ENCODE results near the gene MBP. TPM values are rescaled to one million over a fixed set of nuclear protein-coding genes. Genes with fewer than 3 reads are reported as not detected.
"Not testable (repeated sequence)": the region's sequence is repeated elsewhere in the genome, so short reads cannot be mapped to it uniquely, and the experiment has no call there.

MBP gene
- total and polyA plus RNA-seq, 2 donors from 2014 or later: 15.1 to 61.2 TPM

GRCh38 chr18:76993085-76993382, 139.5 kb downstream of the MBP start:
- Histone ChIP-seq H3K9ac (ENCODE audit: low read length in 3 of 3) (no peak overlapping the region), H3K27me3 (ENCODE audit: control insufficient read depth, insufficient read depth, low read length) (no peaks in the 10 kb centered on the region), H3K4me1 (ENCODE audit: control insufficient read depth in 2 of 3, insufficient read depth in 2 of 3, low read depth in 1 of 3, low read length in 3 of 3) (peaks cover 0 to 7% (median 0%) of the 10 kb centered on the region in 3 donors), H3K9me3 (ENCODE audit: control insufficient read depth in 2 of 3, insufficient read depth in 1 of 3, low read length in 3 of 3) (no peaks in the 10 kb centered on the region), H3K4me3 (ENCODE audit: low read length in 3 of 3) (no peak overlapping the region), H3K27ac (ENCODE audit: low read depth in 2 of 2, low read length in 2 of 2) (no peak overlapping the region), H3K36me3 (ENCODE audit: control insufficient read depth in 2 of 3, insufficient read depth in 3 of 3, low read length in 3 of 3) (no peaks in the 10 kb centered on the region)
- TF ChIP-seq, protein P1, sequence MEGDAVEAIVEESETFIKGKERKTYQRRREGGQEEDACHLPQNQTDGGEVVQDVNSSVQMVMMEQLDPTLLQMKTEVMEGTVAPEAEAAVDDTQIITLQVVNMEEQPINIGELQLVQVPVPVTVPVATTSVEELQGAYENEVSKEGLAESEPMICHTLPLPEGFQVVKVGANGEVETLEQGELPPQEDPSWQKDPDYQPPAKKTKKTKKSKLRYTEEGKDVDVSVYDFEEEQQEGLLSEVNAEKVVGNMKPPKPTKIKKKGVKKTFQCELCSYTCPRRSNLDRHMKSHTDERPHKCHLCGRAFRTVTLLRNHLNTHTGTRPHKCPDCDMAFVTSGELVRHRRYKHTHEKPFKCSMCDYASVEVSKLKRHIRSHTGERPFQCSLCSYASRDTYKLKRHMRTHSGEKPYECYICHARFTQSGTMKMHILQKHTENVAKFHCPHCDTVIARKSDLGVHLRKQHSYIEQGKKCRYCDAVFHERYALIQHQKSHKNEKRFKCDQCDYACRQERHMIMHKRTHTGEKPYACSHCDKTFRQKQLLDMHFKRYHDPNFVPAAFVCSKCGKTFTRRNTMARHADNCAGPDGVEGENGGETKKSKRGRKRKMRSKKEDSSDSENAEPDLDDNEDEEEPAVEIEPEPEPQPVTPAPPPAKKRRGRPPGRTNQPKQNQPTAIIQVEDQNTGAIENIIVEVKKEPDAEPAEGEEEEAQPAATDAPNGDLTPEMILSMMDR (IDR thresholded peaks at IDR 0.05; ENCODE audit: borderline replicate concordance, extremely low read depth, insufficient read depth): no peak
- DNase-seq (no peak), FAIRE-seq (no peak)
- intact Hi-C loops (cut with DNase I): loop anchor here (10.0 kb wide), 1 partner anchor 222 kb away; no protein-coding TSS in a partner anchor

DNA sequence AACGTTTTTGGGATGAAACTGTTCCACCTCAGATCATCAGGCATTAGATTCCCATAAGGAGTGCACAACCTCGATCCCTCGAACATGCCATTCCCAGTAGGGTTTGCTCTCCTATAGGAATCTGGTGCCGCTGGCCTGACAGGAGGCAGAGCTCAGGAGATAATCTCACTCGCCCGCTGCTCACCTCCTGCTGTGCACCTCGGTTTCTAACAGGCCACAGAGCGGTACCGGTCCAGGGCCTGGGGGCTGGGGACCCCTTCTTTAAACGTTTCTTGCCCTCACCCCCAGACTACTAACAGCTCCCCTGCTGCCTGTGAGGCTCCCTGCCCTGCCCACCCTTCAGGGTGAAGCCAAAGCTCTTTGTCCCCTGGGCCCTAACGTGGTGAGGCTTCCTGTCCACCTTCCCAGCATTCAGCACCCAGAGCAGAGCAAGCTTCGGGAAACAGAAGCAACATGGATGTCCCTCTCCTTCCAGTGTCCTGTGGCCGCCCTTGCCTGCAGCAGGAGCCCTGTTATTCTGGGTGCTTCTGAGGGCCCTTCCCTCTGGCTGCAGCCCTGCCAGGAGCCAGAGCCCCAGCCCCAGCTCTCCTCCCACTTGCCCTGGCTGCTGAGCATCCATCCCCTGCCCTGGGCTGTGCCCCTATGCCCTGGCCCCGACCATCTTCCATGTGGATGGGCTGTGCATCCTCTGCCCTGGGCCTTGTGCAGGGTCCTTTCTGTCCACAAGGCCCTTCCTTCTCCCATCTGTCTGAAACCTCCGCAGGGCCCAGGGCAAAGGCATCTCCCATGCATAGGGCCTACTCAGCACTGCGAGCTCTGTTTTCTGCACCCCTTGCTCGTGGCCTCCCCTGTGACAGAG, 140.1 kb downstream of the MBP start:
- peak in 1 of 5 donors; percentile 39 for DNase-seq
- no peak for FAIRE-seq
- Histone ChIP-seq H3K4me1 (ENCODE audit: control insufficient read depth in 2 of 3, insufficient read depth in 2 of 3, low read depth in 1 of 3, low read length in 3 of 3) (peaks cover 0 to 7% (median 0%) of the 10 kb centered on the region in 3 donors), H3K27me3 (ENCODE audit: control insufficient read depth, insufficient read depth, low read length) (no peaks in the 10 kb centered on the region), H3K4me3 (ENCODE audit: low read length in 3 of 3) (no peak overlapping the region), H3K9ac (ENCODE audit: low read length in 3 of 3) (no peak overlapping the region), H3K27ac (ENCODE audit: low read depth in 2 of 2, low read length in 2 of 2) (no peak overlapping the region), H3K9me3 (ENCODE audit: control insufficient read depth in 2 of 3, insufficient read depth in 1 of 3, low read length in 3 of 3) (no peaks in the 10 kb centered on the region), H3K36me3 (ENCODE audit: control insufficient read depth in 2 of 3, insufficient read depth in 3 of 3, low read length in 3 of 3) (no peaks in the 10 kb centered on the region)
- TF ChIP-seq, protein P1 (IDR thresholded peaks at IDR 0.05; ENCODE audit: borderline replicate concordance, extremely low read depth, insufficient read depth): no peak
- intact Hi-C loops (cut with DNase I): loop anchor here (10.0 kb wide), 1 partner anchor 222 kb away; no protein-coding TSS in a partner anchor

DNA sequence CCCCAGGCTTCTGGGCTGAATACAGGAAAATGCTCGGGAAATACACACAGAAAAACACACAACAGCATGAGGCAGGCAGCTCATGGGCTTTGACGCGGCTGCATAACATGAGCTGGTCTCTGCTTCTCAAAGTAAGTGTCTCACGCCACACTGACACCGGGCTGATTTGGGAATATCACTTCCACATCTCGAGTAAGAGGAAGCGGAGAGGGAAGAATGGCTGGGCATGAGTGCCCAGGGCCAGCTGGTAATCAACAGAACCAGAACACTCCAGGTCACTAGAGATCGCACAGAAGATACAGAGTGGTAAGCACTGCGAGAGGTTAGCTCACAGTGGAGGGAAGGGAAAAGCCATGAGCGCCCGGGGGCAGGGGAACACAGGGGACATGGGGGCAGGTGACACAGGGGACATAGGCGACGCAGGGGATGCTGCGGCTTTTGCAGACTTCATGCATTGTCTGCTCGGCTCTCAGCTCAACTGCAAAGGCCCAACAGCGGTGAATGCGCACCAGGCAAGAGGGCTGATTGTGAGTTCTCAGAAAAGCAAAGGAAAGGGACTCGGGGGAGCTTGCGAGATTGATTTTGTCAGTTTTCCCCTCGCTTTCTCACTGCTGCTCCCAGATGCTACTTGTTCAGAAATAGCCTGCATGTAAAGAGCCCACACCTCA, 141.4 kb downstream of the MBP start:
- intact Hi-C loops (cut with DNase I): loop anchor here (10.0 kb wide), 1 partner anchor 224 kb away; no protein-coding TSS in a partner anchor
- H3K9ac ChIP-seq (ENCODE audit: low read length in 3 of 3): no peak overlapping the region
- H3K4me3 ChIP-seq (ENCODE audit: low read length in 3 of 3): no peak overlapping the region
- H3K27me3 ChIP-seq (ENCODE audit: control insufficient read depth, insufficient read depth, low read length): no peaks in the 10 kb centered on the region
- no peak for FAIRE-seq
- no peaks in the 10 kb centered on the region for H3K9me3 ChIP-seq (ENCODE audit: control insufficient read depth in 2 of 3, insufficient read depth in 1 of 3, low read length in 3 of 3)
- no peaks in the 10 kb centered on the region for H3K36me3 ChIP-seq (ENCODE audit: control insufficient read depth in 2 of 3, insufficient read depth in 3 of 3, low read length in 3 of 3)
- H3K4me1 ChIP-seq (ENCODE audit: control insufficient read depth in 2 of 3, insufficient read depth in 2 of 3, low read depth in 1 of 3, low read length in 3 of 3): peaks cover 0 to 7% (median 0%) of the 10 kb centered on the region in 3 donors
- TF ChIP-seq, protein P1 (IDR thresholded peaks at IDR 0.05; ENCODE audit: borderline replicate concordance, extremely low read depth, insufficient read depth): no peak
- peak in 1 of 5 donors; percentile 32 for DNase-seq
- H3K27ac ChIP-seq (ENCODE audit: low read depth in 2 of 2, low read length in 2 of 2): peak overlapping the region in 1 of 2 donors; percentile 3

- H3K27ac ChIP-seq (ENCODE audit: low read depth in 2 of 2, low read length in 2 of 2): peak overlapping the region in 1 of 2 donors; percentile 3
- FAIRE-seq; H3K4me1 ChIP-seq (ENCODE audit: control insufficient read depth in 2 of 3, insufficient read depth in 2 of 3, low read depth in 1 of 3, low read length in 3 of 3); H3K36me3 ChIP-seq (ENCODE audit: control insufficient read depth in 2 of 3, insufficient read depth in 3 of 3, low read length in 3 of 3); H3K9ac ChIP-seq (ENCODE audit: low read length in 3 of 3); H3K27me3 ChIP-seq (ENCODE audit: control insufficient read depth, insufficient read depth, low read length); H3K4me3 ChIP-seq (ENCODE audit: low read length in 3 of 3); H3K9me3 ChIP-seq (ENCODE audit: control insufficient read depth in 2 of 3, insufficient read depth in 1 of 3, low read length in 3 of 3): not testable (repeated sequence)
- intact Hi-C loops (cut with DNase I): loop anchor here (10.0 kb wide), 1 partner anchor 224 kb away; no protein-coding TSS in a partner anchor
- DNase-seq: peak in 1 of 5 donors; percentile 20
Measured at GRCh38 chr18:76990343-76991020, 142.1 kb downstream of the MBP start.
